Measurements from ENCODE around the gene ATG2B.
A peak's percentile ranks its signal among the peaks of the same experiment; 100 is the strongest.

ATG2B gene

DNA sequence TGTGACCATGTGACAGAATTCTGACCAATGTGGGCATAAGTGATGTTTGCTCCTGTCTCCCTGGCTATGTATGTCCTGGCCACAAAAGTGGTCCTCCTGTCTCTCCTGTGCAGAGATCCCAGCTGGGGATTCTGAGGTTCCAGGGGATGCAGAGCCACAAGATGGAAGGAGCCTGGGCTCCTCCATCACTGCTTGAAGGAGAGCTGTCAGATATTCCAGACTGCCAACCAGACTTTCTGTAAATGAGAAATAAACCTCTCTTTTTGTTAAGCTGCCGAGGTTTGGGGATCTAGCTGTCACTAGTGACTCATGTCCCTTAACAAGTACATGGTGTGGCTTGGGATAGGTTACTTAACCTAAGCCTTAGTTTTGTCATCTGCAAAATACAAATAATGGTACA lies 85.3 kb downstream of the ATG2B start:
- Histone ChIP-seq H4K20me1 (ENCODE audit: insufficient read depth, low read length, poor library complexity, severe bottlenecking) (no peaks in the 10 kb centered on the region), H3K9ac (ENCODE audit: low read depth, low read length, poor library complexity, severe bottlenecking) (no peak overlapping the region), H3K36me3 (ENCODE audit: insufficient read depth, low read length) (peaks cover under 1% of the 10 kb centered on the region; the same call in 1 of the 2 replicates), H3K4me1 (ENCODE audit: insufficient read depth, low read length, poor library complexity, severe bottlenecking) (no peaks in the 10 kb centered on the region), H3K4me3 (ENCODE audit: low read length, poor library complexity, severe bottlenecking) (no peak overlapping the region), H3K27me3 (ENCODE audit: insufficient read depth, low read length, poor library complexity, severe bottlenecking) (no peaks in the 10 kb centered on the region), H3K9me2 (replicated peaks; ENCODE audit: low read depth, low read length) (no peaks in the 10 kb centered on the region), H3K79me2 (ENCODE audit: insufficient read depth, low read length) (no peaks in the 10 kb centered on the region), H3K4me2 (ENCODE audit: low read depth, low read length, poor library complexity, severe bottlenecking) (no peak overlapping the region), H3K9me3 (ENCODE audit: insufficient read depth, low read depth, low read length) (no peaks in the 10 kb centered on the region), H3F3A (ENCODE audit: low read depth) (no peaks in the 10 kb centered on the region), H2AFZ (ENCODE audit: low read length) (no peak overlapping the region)
- TF ChIP-seq EZH2phosphoT487 (IDR thresholded peaks at IDR 0.05; ENCODE audit: borderline replicate concordance): no peak
- TF ChIP-seq, protein P1, sequence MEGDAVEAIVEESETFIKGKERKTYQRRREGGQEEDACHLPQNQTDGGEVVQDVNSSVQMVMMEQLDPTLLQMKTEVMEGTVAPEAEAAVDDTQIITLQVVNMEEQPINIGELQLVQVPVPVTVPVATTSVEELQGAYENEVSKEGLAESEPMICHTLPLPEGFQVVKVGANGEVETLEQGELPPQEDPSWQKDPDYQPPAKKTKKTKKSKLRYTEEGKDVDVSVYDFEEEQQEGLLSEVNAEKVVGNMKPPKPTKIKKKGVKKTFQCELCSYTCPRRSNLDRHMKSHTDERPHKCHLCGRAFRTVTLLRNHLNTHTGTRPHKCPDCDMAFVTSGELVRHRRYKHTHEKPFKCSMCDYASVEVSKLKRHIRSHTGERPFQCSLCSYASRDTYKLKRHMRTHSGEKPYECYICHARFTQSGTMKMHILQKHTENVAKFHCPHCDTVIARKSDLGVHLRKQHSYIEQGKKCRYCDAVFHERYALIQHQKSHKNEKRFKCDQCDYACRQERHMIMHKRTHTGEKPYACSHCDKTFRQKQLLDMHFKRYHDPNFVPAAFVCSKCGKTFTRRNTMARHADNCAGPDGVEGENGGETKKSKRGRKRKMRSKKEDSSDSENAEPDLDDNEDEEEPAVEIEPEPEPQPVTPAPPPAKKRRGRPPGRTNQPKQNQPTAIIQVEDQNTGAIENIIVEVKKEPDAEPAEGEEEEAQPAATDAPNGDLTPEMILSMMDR (conservative IDR thresholded peaks at IDR 0.05; ENCODE audit: low read length): no peak

DNA sequence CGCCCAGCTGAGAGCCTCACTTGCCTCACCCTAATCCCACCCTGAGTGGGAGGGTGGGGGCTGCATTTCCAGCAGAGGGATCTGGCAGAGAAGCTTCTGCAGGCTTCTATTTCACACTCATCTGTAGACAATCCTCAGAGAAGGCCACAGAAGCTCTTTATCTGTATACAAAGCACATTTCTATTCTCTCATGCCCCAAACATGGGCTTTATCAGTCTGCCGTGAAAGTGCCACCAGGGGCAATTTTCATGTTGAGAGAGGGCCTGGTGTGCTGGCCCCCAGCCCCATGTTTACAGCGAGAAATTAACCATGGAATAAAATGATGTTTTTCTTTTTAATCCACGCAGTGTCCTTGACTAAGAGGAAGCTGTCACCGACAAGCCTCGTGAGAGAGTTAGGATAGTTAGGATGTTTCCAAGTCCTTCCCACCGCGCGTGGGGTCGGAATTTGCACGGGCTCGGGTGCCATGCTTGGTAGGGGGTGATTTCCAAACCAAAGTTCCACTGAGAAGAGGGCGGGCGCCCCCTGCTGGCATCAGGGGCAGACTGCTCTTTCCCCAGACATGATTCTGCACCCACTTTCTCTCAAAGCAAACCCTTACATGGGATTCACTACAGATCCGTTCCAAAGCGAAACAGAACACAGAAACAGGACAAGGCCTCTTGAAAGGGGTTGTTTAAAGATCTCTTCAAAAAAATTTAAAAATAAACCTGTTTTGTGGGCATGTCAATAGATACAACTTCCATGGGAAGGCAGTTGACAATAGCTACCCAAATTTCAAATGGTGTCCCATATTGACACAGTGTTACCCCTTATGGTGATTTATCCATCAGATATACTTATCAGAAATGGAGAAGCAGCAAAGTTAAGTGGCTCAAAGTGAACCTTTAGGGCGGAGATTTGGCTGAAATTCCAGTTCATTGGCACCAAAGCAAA lies 87.7 kb downstream of the ATG2B start:
- H3K79me2 ChIP-seq (ENCODE audit: insufficient read depth, low read length): no peaks in the 10 kb centered on the region
- no peak overlapping the region for H3K9ac ChIP-seq (ENCODE audit: low read depth, low read length, poor library complexity, severe bottlenecking)
- H3K36me3 ChIP-seq (ENCODE audit: insufficient read depth, low read length): no peaks in the 10 kb centered on the region
- no peaks in the 10 kb centered on the region for H3K4me1 ChIP-seq (ENCODE audit: insufficient read depth, low read length, poor library complexity, severe bottlenecking)
- no peak for TF ChIP-seq EZH2phosphoT487 (IDR thresholded peaks at IDR 0.05; ENCODE audit: borderline replicate concordance)
- TF ChIP-seq, protein P1 (conservative IDR thresholded peaks at IDR 0.05; ENCODE audit: low read length): peak; percentile 97
- H3K9me3 ChIP-seq (ENCODE audit: insufficient read depth, low read depth, low read length): no peaks in the 10 kb centered on the region
- no peaks in the 10 kb centered on the region for H4K20me1 ChIP-seq (ENCODE audit: insufficient read depth, low read length, poor library complexity, severe bottlenecking)
- H3K27me3 ChIP-seq (ENCODE audit: insufficient read depth, low read length, poor library complexity, severe bottlenecking): no peaks in the 10 kb centered on the region
- no peaks in the 10 kb centered on the region for H3K9me2 ChIP-seq (replicated peaks; ENCODE audit: low read depth, low read length)
- H2AFZ ChIP-seq (ENCODE audit: low read length): peak overlapping the region; percentile 22; the same call in 1 of the 2 replicates
- H3F3A ChIP-seq (ENCODE audit: low read depth): no peaks in the 10 kb centered on the region
- H3K4me2 ChIP-seq (ENCODE audit: low read depth, low read length, poor library complexity, severe bottlenecking): peak overlapping the region; percentile 32
- H3K4me3 ChIP-seq (ENCODE audit: low read length, poor library complexity, severe bottlenecking): peak overlapping the region; percentile 24

DNA sequence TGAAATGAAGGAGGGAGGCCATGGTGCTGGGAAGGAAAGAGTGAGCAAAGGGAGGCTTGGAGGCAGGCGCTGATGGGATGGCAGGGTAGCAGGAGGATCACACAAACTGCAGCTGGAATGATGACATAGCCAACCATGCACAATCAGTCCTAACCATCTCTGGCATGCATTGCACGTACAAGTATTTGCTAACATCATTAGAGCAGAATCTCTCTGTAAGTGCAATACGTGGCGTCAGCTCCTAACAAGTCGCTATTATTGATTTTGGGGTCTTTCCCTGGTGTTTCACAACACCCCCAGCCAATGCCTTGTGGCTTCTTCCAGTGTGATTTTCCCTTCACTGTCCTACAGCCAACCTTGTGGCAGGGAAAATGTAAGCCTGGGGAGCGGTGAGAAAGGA lies 88.6 kb downstream of the ATG2B start:
- TF ChIP-seq, protein P1 (conservative IDR thresholded peaks at IDR 0.05; ENCODE audit: low read length): no peak
- no peak for TF ChIP-seq EZH2phosphoT487 (IDR thresholded peaks at IDR 0.05; ENCODE audit: borderline replicate concordance)
- Histone ChIP-seq H3K9ac (ENCODE audit: low read depth, low read length, poor library complexity, severe bottlenecking) (no peak overlapping the region), H3F3A (ENCODE audit: low read depth) (no peaks in the 10 kb centered on the region), H4K20me1 (ENCODE audit: insufficient read depth, low read length, poor library complexity, severe bottlenecking) (no peaks in the 10 kb centered on the region), H3K4me1 (ENCODE audit: insufficient read depth, low read length, poor library complexity, severe bottlenecking) (no peaks in the 10 kb centered on the region), H3K9me2 (replicated peaks; ENCODE audit: low read depth, low read length) (no peaks in the 10 kb centered on the region), H3K36me3 (ENCODE audit: insufficient read depth, low read length) (no peaks in the 10 kb centered on the region), H3K27me3 (ENCODE audit: insufficient read depth, low read length, poor library complexity, severe bottlenecking) (no peaks in the 10 kb centered on the region), H3K4me2 (ENCODE audit: low read depth, low read length, poor library complexity, severe bottlenecking) (no peak overlapping the region), H3K4me3 (ENCODE audit: low read length, poor library complexity, severe bottlenecking) (no peak overlapping the region), H3K79me2 (ENCODE audit: insufficient read depth, low read length) (no peaks in the 10 kb centered on the region), H2AFZ (ENCODE audit: low read length) (no peak overlapping the region), H3K9me3 (ENCODE audit: insufficient read depth, low read depth, low read length) (no peaks in the 10 kb centered on the region)

All from Loucy (cell line).